A549 (cell line): ENCODE measurements around the gene EFEMP1. TPM values are rescaled to one million over a fixed set of nuclear protein-coding genes. Genes with fewer than 3 reads are reported as not detected.

Experiments used
- ATAC-seq, 2 experiments: fragments of 200-7000 bp in 1 of 2; fragments of >200 bp in 1 of 2; cut with Nextera tagmentation in 1 of 2; cut with Tn5 transposase in 1 of 2; 3 replicates each; pipeline versions ENCODE4 v1.8.0 to v1.9.1; 2018 to 2020; ENCODE audit warnings: mild to moderate bottlenecking in 1 of 2, moderate library complexity in 1 of 2
- CTCF ChIA-PET: fragments of 300-600 bp; sonication (Branson Sonifier 250); formaldehyde crosslinking; extraction: SDS; loops from one replicate; lab custom pipeline; 2021; ENCODE audit warnings: antibody characterized with exemption, inconsistent platforms; lab: Yijun Ruan, JAX
- POLR2A ChIA-PET: fragments of 350-600 bp; formaldehyde crosslinking; extraction: SDS; loops from one replicate; lab custom pipeline; 2021; ENCODE audit warnings: antibody characterized with exemption, inconsistent platforms; lab: Yijun Ruan, JAX
- DNase-seq, 2 experiments: peaks; one replicate each; pipeline versions ENCODE4 v3.0.0 to v3.0.0-alpha.2; 2011 to 2016; ENCODE audit warnings: low read depth in 1 of 2, low spot score in 1 of 2
- FAIRE-seq: peaks from 2 replicates; lab custom pipeline; 2011; peaks lifted over from hg19 to GRCh38; lab: Jason Lieb, UNC
- H3K27ac ChIP-seq, 2 experiments: fragments of >200 bp; sonication (Bioruptor Twin); formaldehyde crosslinking; 3 replicates each; pipeline ENCODE4 v1.5.1; 2016 to 2017
- H3K4me1 ChIP-seq: fragments of >200 bp; sonication (Bioruptor Twin); formaldehyde crosslinking; 3 replicates; pipeline ENCODE4 v1.6.1; 2016
- H3K4me2 ChIP-seq: fragments of >200 bp; sonication (Bioruptor Twin); formaldehyde crosslinking; 3 replicates; pipeline ENCODE4 v1.6.1; 2016
- H3K4me3 ChIP-seq: fragments of >200 bp; sonication (Bioruptor Twin); formaldehyde crosslinking; 3 replicates; pipeline ENCODE4 v1.5.1; 2016
- H3K9me3 ChIP-seq: fragments of >200 bp; sonication (Bioruptor Twin); formaldehyde crosslinking; 3 replicates; pipeline ENCODE4 v1.6.1; 2016
- CBX2 ChIP-seq: fragments of 200-600 bp; sonication (generic); IDR thresholded peaks from 2 replicates; pipeline ENCODE4 v1.6.1; 2016; ENCODE audit warnings: low read depth, mild to moderate bottlenecking, borderline replicate concordance
- CEBPB ChIP-seq, 2 experiments: fragments of >200 bp in 1 of 2; sonication (Bioruptor Twin) in 1 of 2; formaldehyde crosslinking in 1 of 2; IDR thresholded peaks; 2 replicates each; pipeline ENCODE4 v1.6.1; 2012 to 2016
- EHMT2 ChIP-seq: fragments of 200-600 bp; sonication (generic); IDR thresholded peaks from 2 replicates; pipeline ENCODE4 v1.6.1; 2016; ENCODE audit warnings: antibody characterized with exemption, low read depth, mild to moderate bottlenecking, moderate library complexity
- ELK1 ChIP-seq: fragments of 150-350 bp; IDR thresholded peaks from 2 replicates; pipeline ENCODE4 v1.6.1; 2014; ENCODE audit warnings: low read depth, mild to moderate bottlenecking, low read length
- EP300 ChIP-seq, 2 experiments: fragments of >200 bp; sonication (Bioruptor Twin); formaldehyde crosslinking; IDR thresholded peaks; 2 replicates in 1 of 2; 3 replicates in 1 of 2; pipeline ENCODE4 v1.6.1; 2016 to 2017
- FOSB ChIP-seq: fragments of 250-450 bp; sonication (Bioruptor Pico); IDR thresholded peaks from 2 replicates; pipeline ENCODE4 v1.5.0; 2020; ENCODE audit warnings: mild to moderate bottlenecking, moderate library complexity
- FOSL2 ChIP-seq, 2 experiments: fragments of 450-650 bp in 1 of 2; fragments of >200 bp in 1 of 2; sonication (Bioruptor Twin) in 1 of 2; formaldehyde crosslinking; IDR thresholded peaks; 2 replicates each; pipeline versions ENCODE4 v1.5.0 to v1.6.1; 2016 to 2020; ENCODE audit warnings: mild to moderate bottlenecking in 1 of 2, moderate library complexity in 1 of 2
- HDAC2 ChIP-seq: fragments of 200-600 bp; sonication (generic); IDR thresholded peaks from 2 replicates; pipeline ENCODE4 v1.6.1; 2016
- HES2 ChIP-seq: fragments of >200 bp; sonication (Bioruptor Twin); formaldehyde crosslinking; IDR thresholded peaks from 2 replicates; pipeline ENCODE4 v1.6.1; 2016
- HOXA7 ChIP-seq: fragments of 250-450 bp; sonication (Bioruptor Pico); IDR thresholded peaks from 2 replicates; pipeline ENCODE4 v1.5.0; 2020; ENCODE audit warnings: mild to moderate bottlenecking, moderate library complexity
- HOXB5 ChIP-seq: fragments of 250-450 bp; sonication (Bioruptor Pico); IDR thresholded peaks from 2 replicates; pipeline ENCODE4 v1.5.0; 2020; ENCODE audit warnings: mild to moderate bottlenecking, moderate library complexity
- JUN ChIP-seq, 2 experiments: fragments of >200 bp; sonication (Bioruptor Twin); formaldehyde crosslinking; IDR thresholded peaks; 2 replicates in 1 of 2; 3 replicates in 1 of 2; pipeline ENCODE4 v1.6.1; 2016 to 2017
- MAFK ChIP-seq: fragments of 450-650 bp; IDR thresholded peaks from 2 replicates; pipeline ENCODE4 v1.6.1; 2014; ENCODE audit not compliant: partially characterized antibody
- MAZ ChIP-seq: fragments of 150-350 bp; IDR thresholded peaks from 2 replicates; pipeline ENCODE4 v1.6.1; 2014; ENCODE audit warnings: antibody characterized with exemption, low read depth, low read length, borderline replicate concordance
- MYC ChIP-seq: IDR thresholded peaks from 2 replicates; pipeline ENCODE4 v1.6.1; 2012; ENCODE audit warnings: mild to moderate bottlenecking, inconsistent platforms, low read length, improper control_type of control experiment, borderline replicate concordance
- NFE2L2 ChIP-seq: fragments of 150-350 bp; conservative IDR thresholded peaks from 2 replicates; pipeline ENCODE4 v1.6.1; 2014; ENCODE audit warnings: low read length
- NPAS2 ChIP-seq: fragments of 250-450 bp; sonication (Bioruptor Pico); IDR thresholded peaks from 2 replicates; pipeline ENCODE4 v1.8.0; 2022; ENCODE audit warnings: mild to moderate bottlenecking, moderate library complexity, borderline replicate concordance
- SMC3 ChIP-seq: fragments of >200 bp; sonication (Bioruptor Twin); formaldehyde crosslinking; IDR thresholded peaks from 3 replicates; pipeline ENCODE4 v1.6.1; 2018; ENCODE audit warnings: inconsistent platforms
- SREBF2 ChIP-seq: fragments of 450-650 bp; IDR thresholded peaks from 2 replicates; pipeline ENCODE4 v1.6.1; 2014; ENCODE audit warnings: mild to moderate bottlenecking, moderate library complexity
- TFCP2L1 ChIP-seq: fragments of 250-450 bp; sonication (Bioruptor Pico); IDR thresholded peaks from 2 replicates; pipeline ENCODE4 v1.5.0; 2021; ENCODE audit warnings: mild to moderate bottlenecking
- ZC3H11A ChIP-seq: fragments of 450-650 bp; IDR thresholded peaks from 2 replicates; pipeline ENCODE4 v1.6.1; 2014; ENCODE audit warnings: antibody characterized with exemption, mild to moderate bottlenecking
- ZFP36 ChIP-seq: fragments of 450-650 bp; IDR thresholded peaks from 2 replicates; pipeline ENCODE4 v1.6.1; 2014; ENCODE audit warnings: borderline replicate concordance; ENCODE audit not compliant: partially characterized antibody
- WGBS: methylation state at CpG from one replicate; pipeline ENCODE4 v1.1.6; 2017; ENCODE audit errors: missing lambda C conversion rate; 5-methylcytosine and 5-hydroxymethylcytosine counted together
- polyA plus RNA-seq, 4 experiments: library from polyadenylated mRNA; depleted of rRNA in 3 of 4; stranded (reverse); fragments of >200 nt; fragmentation: RNase III in 1 of 4; extraction: RNeasy Plus Mini Kit Qiagen cat#74134 plus additional on column Dnase treatment in 1 of 4; gene quantifications; 2 replicates in 3 of 4; 3 replicates in 1 of 4; pipeline ENCODE4 v1.2.3, GENCODE V29; 2011 to 2017
- TF ChIP-seq, protein P1 (sequence below): IDR thresholded peaks from 2 replicates; pipeline ENCODE4 v1.6.1; 2012; ENCODE audit warnings: low read depth, borderline replicate concordance
- TF ChIP-seq, protein P2 (sequence below): fragments of 250-450 bp; sonication (Bioruptor Pico); IDR thresholded peaks from 2 replicates; pipeline ENCODE4 v1.5.0; 2021; ENCODE audit warnings: mild to moderate bottlenecking, moderate library complexity, borderline replicate concordance

EFEMP1 gene
- polyA plus RNA-seq, 2 of the 4 experiments (the other 2 are of a cell fraction) = 48.5 to 59.2 TPM

- TF ChIP-seq, protein P1, sequence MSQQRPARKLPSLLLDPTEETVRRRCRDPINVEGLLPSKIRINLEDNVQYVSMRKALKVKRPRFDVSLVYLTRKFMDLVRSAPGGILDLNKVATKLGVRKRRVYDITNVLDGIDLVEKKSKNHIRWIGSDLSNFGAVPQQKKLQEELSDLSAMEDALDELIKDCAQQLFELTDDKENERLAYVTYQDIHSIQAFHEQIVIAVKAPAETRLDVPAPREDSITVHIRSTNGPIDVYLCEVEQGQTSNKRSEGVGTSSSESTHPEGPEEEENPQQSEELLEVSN = no peak
- no peak for TF ChIP-seq ZFP36
- no peak for TF ChIP-seq MAFK
- no peak for TF ChIP-seq ZC3H11A
- TF ChIP-seq HOXA7 = no peak
- no peak for TF ChIP-seq HDAC2
- TF ChIP-seq FOSL2 (IDR thresholded peaks at IDR 0.05) = no peak
- TF ChIP-seq FOSL2 (CRISPR knock-in tag; IDR thresholded peaks at IDR 0.05) = no peak
- TF ChIP-seq MAZ = no peak
- no peak for TF ChIP-seq HES2
- TF ChIP-seq NPAS2 = no peak
Measured at GRCh38 chr2:55952415-55952814, 28.8 kb upstream of the EFEMP1 start (continued).

DNA sequence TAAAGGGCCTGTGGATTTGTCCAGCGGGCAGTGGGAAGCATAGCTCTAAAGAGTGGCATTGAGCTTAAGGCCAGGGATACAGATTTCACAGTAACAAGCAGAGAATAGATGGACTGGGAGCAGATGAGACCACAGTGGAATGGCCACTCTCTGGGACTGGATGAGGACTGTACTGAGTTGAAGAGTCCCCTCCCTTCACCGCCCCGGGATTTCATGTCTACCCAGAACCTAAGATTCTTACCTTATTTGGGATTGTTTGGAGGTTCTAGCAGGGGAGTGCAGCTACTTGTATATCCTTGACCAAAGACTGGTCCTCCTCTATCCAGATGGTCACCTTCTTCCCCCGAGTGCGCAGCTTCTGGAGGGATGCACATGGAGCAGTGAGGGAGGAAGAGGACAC lies 28.0 kb upstream of the EFEMP1 start:
- no peak for FAIRE-seq
- H3K4me2 ChIP-seq = no peak overlapping the region
- WGBS = 95% methylated on average over 5 of the region's 5 CpGs
- ChIA-PET CTCF (interaction anchor here (1.3 to 2.0 kb wide), 2 partner anchors 9 to 11 kb away, joined by 3 to 8 read pairs; no protein-coding TSS in a partner anchor), POLR2A (no interaction called here)
- H3K4me1 ChIP-seq = peaks cover 4% of the 10 kb centered on the region; the same call in 1 of the 3 replicates
- H3K27ac ChIP-seq = no peak overlapping the region
- H3K4me3 ChIP-seq = no peak overlapping the region
- ATAC-seq = no peak; a peak in 1 of 6 replicates
- DNase-seq = no peak
- H3K9me3 ChIP-seq = no peaks in the 10 kb centered on the region
- TF ChIP-seq FOSB = no peak
- TF ChIP-seq HOXA7 = no peak
- no peak for TF ChIP-seq CEBPB (IDR thresholded peaks at IDR 0.05)
- TF ChIP-seq FOSL2 (IDR thresholded peaks at IDR 0.05) = no peak
- TF ChIP-seq FOSL2 (CRISPR knock-in tag; IDR thresholded peaks at IDR 0.05) = no peak
- TF ChIP-seq EP300 (IDR thresholded peaks at IDR 0.05) = no peak
- TF ChIP-seq CBX2 = no peak
- TF ChIP-seq NPAS2 = no peak
- no peak for TF ChIP-seq TFCP2L1 (CRISPR knock-in tag)
- no peak for TF ChIP-seq SREBF2
- no peak for TF ChIP-seq EHMT2
- TF ChIP-seq JUN (IDR thresholded peaks at IDR 0.05) = no peak
- TF ChIP-seq, protein P2, sequence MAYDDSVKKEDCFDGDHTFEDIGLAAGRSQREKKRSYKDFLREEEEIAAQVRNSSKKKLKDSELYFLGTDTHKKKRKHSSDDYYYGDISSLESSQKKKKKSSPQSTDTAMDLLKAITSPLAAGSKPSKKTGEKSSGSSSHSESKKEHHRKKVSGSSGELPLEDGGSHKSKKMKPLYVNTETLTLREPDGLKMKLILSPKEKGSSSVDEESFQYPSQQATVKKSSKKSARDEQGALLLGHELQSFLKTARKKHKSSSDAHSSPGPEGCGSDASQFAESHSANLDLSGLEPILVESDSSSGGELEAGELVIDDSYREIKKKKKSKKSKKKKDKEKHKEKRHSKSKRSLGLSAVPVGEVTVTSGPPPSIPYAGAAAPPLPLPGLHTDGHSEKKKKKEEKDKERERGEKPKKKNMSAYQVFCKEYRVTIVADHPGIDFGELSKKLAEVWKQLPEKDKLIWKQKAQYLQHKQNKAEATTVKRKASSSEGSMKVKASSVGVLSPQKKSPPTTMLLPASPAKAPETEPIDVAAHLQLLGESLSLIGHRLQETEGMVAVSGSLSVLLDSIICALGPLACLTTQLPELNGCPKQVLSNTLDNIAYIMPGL (CRISPR knock-in tag) = no peak
- no peak for TF ChIP-seq ELK1
- no peak for TF ChIP-seq MAFK
- no peak for TF ChIP-seq SMC3
- TF ChIP-seq NFE2L2 = no peak
- TF ChIP-seq HOXB5 (CRISPR knock-in tag) = no peak
- TF ChIP-seq MYC = no peak
